ENCODE measurements around the gene ZNF200. TPM values are rescaled to one million over a fixed set of nuclear protein-coding genes. Genes with fewer than 3 reads are reported as not detected.

Gene ZNF200
- total and polyA plus RNA-seq, 4 donors, result 9.8 to 14.9 (median 10.5) TPM

Other genes with a start within 250 kb of the ZNF200 start
- gene CLDN9, start 222.2 kb downstream of the ZNF200 start, total RNA-seq, result under 1 TPM; 0.06 to 0.20 TPM
- under 1 TPM; 0.36 to 0.38 TPM for gene CLDN9, start 222.2 kb downstream of the ZNF200 start, polyA plus RNA-seq (ENCODE audit: insufficient read length in 2 of 2)
- gene CLDN6, start 217.0 kb downstream of the ZNF200 start, total RNA-seq, result under 1 TPM in 1 of 2 donors, not detected in 1; 0.28 TPM
- gene CLDN6, start 217.0 kb downstream of the ZNF200 start, polyA plus RNA-seq (ENCODE audit: insufficient read length in 2 of 2), result 1 to 10 TPM in 1 of 2 donors, under 1 TPM in 1; 0.43 to 1.0 TPM
- 1 to 10 TPM; 5.8 to 9.9 TPM for gene TNFRSF12A, start 214.8 kb downstream of the ZNF200 start, total RNA-seq
- gene TNFRSF12A, start 214.8 kb downstream of the ZNF200 start, polyA plus RNA-seq (ENCODE audit: insufficient read length in 2 of 2), result 1 to 10 TPM; 4.5 to 6.7 TPM
- gene HCFC1R1, start 211.2 kb downstream of the ZNF200 start, total RNA-seq, result 10 to 100 TPM; 20.4 to 66.2 TPM
- 100 to 1,000 TPM; 155 to 161 TPM for gene HCFC1R1, start 211.2 kb downstream of the ZNF200 start, polyA plus RNA-seq (ENCODE audit: insufficient read length in 2 of 2)
- 10 to 100 TPM in 1 of 2 donors, 1 to 10 TPM in 1; 7.2 to 12.5 TPM for gene THOC6, start 211.1 kb downstream of the ZNF200 start, total RNA-seq
- gene THOC6, start 211.1 kb downstream of the ZNF200 start, polyA plus RNA-seq (ENCODE audit: insufficient read length in 2 of 2), result 10 to 100 TPM; 16.8 to 18.7 TPM
- gene BICDL2, start 198.2 kb downstream of the ZNF200 start, total RNA-seq, result under 1 TPM; 0.06 to 0.10 TPM
- under 1 TPM; 0.38 to 0.39 TPM for gene BICDL2, start 198.2 kb downstream of the ZNF200 start, polyA plus RNA-seq (ENCODE audit: insufficient read length in 2 of 2)
- gene MMP25, start 188.6 kb downstream of the ZNF200 start, total RNA-seq, result 1 to 10 TPM; 1.2 to 1.4 TPM
- gene MMP25, start 188.6 kb downstream of the ZNF200 start, polyA plus RNA-seq (ENCODE audit: insufficient read length in 2 of 2), result 10 to 100 TPM in 1 of 2 donors, 1 to 10 TPM in 1; 7.2 to 10.5 TPM
- gene IL32, start 169.5 kb downstream of the ZNF200 start, total RNA-seq, result 10 to 100 TPM in 1 of 2 donors, 1 to 10 TPM in 1; 9.0 to 11.6 TPM
- gene IL32, start 169.5 kb downstream of the ZNF200 start, polyA plus RNA-seq (ENCODE audit: insufficient read length in 2 of 2), result 10 to 100 TPM; 13.4 to 20.2 TPM
- gene ZSCAN10, start 135.9 kb downstream of the ZNF200 start, total RNA-seq, result not detected
- gene ZSCAN10, start 135.9 kb downstream of the ZNF200 start, polyA plus RNA-seq (ENCODE audit: insufficient read length in 2 of 2), result not detected
- 10 to 100 TPM in 1 of 2 donors, 1 to 10 TPM in 1; 9.2 to 19.3 TPM for gene ZNF205, start 122.6 kb downstream of the ZNF200 start, total RNA-seq
- 10 to 100 TPM; 24.3 to 26.4 TPM for gene ZNF205, start 122.6 kb downstream of the ZNF200 start, polyA plus RNA-seq (ENCODE audit: insufficient read length in 2 of 2)
- gene ZNF213, start 100.1 kb downstream of the ZNF200 start, total RNA-seq, result 1 to 10 TPM; 4.2 to 5.7 TPM
- 10 to 100 TPM; 28.9 to 30.2 TPM for gene ZNF213, start 100.1 kb downstream of the ZNF200 start, polyA plus RNA-seq (ENCODE audit: insufficient read length in 2 of 2)
- under 1 TPM in 1 of 2 donors, not detected in 1; 0.20 TPM for gene OR1F1, start 47.0 kb downstream of the ZNF200 start, total RNA-seq
- 1 to 10 TPM; 1.8 to 2.4 TPM for gene OR1F1, start 47.0 kb downstream of the ZNF200 start, polyA plus RNA-seq (ENCODE audit: insufficient read length in 2 of 2)
- 1 to 10 TPM in 1 of 2 donors, under 1 TPM in 1; 0.33 to 1.8 TPM for gene MEFV, start 21.5 kb upstream of the ZNF200 start, total RNA-seq
- under 1 TPM; 0.29 to 0.36 TPM for gene MEFV, start 21.5 kb upstream of the ZNF200 start, polyA plus RNA-seq (ENCODE audit: insufficient read length in 2 of 2)
- 10 to 100 TPM; 34.5 to 44.8 TPM for gene ZNF263, start 48.3 kb upstream of the ZNF200 start, total RNA-seq
- 10 to 100 TPM; 30.0 to 30.2 TPM for gene ZNF263, start 48.3 kb upstream of the ZNF200 start, polyA plus RNA-seq (ENCODE audit: insufficient read length in 2 of 2)
- gene TIGD7, start 70.3 kb upstream of the ZNF200 start, total RNA-seq, result 10 to 100 TPM; 20.3 to 23.8 TPM
- 10 to 100 TPM; 12.0 to 14.0 TPM for gene TIGD7, start 70.3 kb upstream of the ZNF200 start, polyA plus RNA-seq (ENCODE audit: insufficient read length in 2 of 2)
- gene ZNF75A, start 70.3 kb upstream of the ZNF200 start, total RNA-seq, result 10 to 100 TPM; 39.8 to 54.8 TPM
- 10 to 100 TPM; 40.5 to 53.6 TPM for gene ZNF75A, start 70.3 kb upstream of the ZNF200 start, polyA plus RNA-seq (ENCODE audit: insufficient read length in 2 of 2)
- gene OR2C1, start 120.7 kb upstream of the ZNF200 start, total RNA-seq, result 1 to 10 TPM in 1 of 2 donors, under 1 TPM in 1; 0.55 to 1.3 TPM
- under 1 TPM; 0.48 to 0.86 TPM for gene OR2C1, start 120.7 kb upstream of the ZNF200 start, polyA plus RNA-seq (ENCODE audit: insufficient read length in 2 of 2)
- gene ZSCAN32, start 165.8 kb upstream of the ZNF200 start, total RNA-seq, result 10 to 100 TPM in 1 of 2 donors, 1 to 10 TPM in 1; 9.7 to 16.1 TPM
- gene ZSCAN32, start 165.8 kb upstream of the ZNF200 start, polyA plus RNA-seq (ENCODE audit: insufficient read length in 2 of 2), result 10 to 100 TPM; 17.7 to 18.2 TPM
- 10 to 100 TPM in 1 of 2 donors, 1 to 10 TPM in 1; 8.6 to 15.8 TPM for gene ZNF174, start 166.1 kb upstream of the ZNF200 start, total RNA-seq
- 10 to 100 TPM; 13.3 to 15.2 TPM for gene ZNF174, start 166.1 kb upstream of the ZNF200 start, polyA plus RNA-seq (ENCODE audit: insufficient read length in 2 of 2)
- gene ZNF597, start 208.3 kb upstream of the ZNF200 start, total RNA-seq, result 1 to 10 TPM; 4.2 to 5.0 TPM
- 1 to 10 TPM; 3.3 TPM for gene ZNF597, start 208.3 kb upstream of the ZNF200 start, polyA plus RNA-seq (ENCODE audit: insufficient read length in 2 of 2)
- 10 to 100 TPM; 14.8 to 18.5 TPM for gene NAA60, start 208.5 kb upstream of the ZNF200 start, total RNA-seq
- 10 to 100 TPM; 65.3 to 71.3 TPM for gene NAA60, start 208.5 kb upstream of the ZNF200 start, polyA plus RNA-seq (ENCODE audit: insufficient read length in 2 of 2)

Data from spinal cord (tissue), 4 donors.